GM23248 (cell line): ENCODE measurements around the gene PIM3.

Experiments used
- EZH2 ChIP-seq: fragments of 200-600 bp; sonication (generic); IDR thresholded peaks from 2 replicates; pipeline ENCODE4 v1.6.1; 2018; ENCODE audit warnings: antibody characterized with exemption, mild to moderate bottlenecking; ENCODE audit not compliant: insufficient read depth, poor library complexity, severe bottlenecking
- EZH2phosphoT487 ChIP-seq: fragments of 200-600 bp; sonication (generic); IDR thresholded peaks from 2 replicates; pipeline ENCODE4 v1.6.1; 2018; ENCODE audit warnings: antibody characterized with exemption, moderate library complexity, mild to moderate bottlenecking, low read depth; ENCODE audit not compliant: insufficient read depth

DNA sequence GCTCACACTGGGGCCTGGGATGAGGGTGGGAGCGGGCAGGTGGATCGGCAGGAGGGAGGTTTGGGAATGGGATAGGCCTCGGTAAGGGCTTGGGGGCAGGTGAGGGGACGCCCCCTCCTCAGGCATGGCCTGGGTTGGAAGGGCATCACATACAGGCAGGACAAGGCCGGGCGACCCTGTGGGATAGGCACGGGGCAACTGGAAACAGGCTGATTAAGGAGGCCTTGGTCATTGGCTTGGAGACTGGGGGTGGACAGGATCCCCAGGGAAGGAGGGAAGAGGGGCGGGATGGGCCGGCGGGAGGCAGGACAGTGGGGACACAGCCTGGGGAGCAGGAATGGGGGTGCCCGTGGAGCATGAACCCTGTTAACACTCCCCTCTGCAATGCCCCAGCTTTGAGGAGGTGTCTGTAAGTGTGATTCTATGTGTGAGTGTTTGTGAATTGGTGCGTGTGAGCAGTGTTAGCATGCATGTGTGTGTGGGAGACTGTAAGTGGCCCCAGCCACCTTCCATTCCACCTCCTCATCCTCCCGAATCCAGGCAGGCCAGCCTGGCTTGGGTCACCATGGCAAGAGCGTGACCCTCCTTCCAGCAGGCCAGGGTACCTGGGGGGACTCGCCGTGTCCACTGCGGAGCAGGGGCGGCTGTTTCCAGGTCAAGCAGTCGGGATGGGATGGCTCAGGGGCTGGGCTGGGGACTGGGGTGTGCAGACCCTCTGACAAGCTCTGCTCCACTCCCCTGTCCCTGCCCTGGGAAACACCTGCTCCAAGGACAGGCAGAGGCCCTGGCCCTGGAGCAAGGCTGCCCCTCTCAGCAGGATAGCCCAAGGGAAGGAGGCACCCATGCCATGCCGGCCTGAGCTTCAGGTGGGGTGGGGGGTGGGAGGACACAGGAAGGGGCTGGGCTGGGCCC lies 3.4 kb upstream of the PIM3 start:
- TF ChIP-seq EZH2 (no peak), EZH2phosphoT487 (no peak)
